GM18520 (cell line): ENCODE measurements around the gene RDM1.

ENCODE experiments used
- ATAC-seq: cut with Tn5 transposase; IDR thresholded peaks from one replicate; pipeline ENCODE4 v1.9.1; 2021; ENCODE audit not compliant: unreplicated experiment

Gene RDM1

GRCh38 chr17:35934760-35935159 is 4.2 kb upstream of the RDM1 start:
- no peak for ATAC-seq

- no peak for ATAC-seq
These were observed 2.0 kb upstream of the RDM1 start for GRCh38 chr17:35932586-35932985.

- no peak for ATAC-seq
These were observed 1.3 kb upstream of the RDM1 start for GRCh38 chr17:35931794-35932425.

- no peak for ATAC-seq
These were observed 2.9 kb downstream of the RDM1 start for GRCh38 chr17:35927714-35928113.

- ATAC-seq = no peak
These were observed 6.9 kb downstream of the RDM1 start for GRCh38 chr17:35923609-35924114.

- ATAC-seq = no peak
These were observed 10.3 kb downstream of the RDM1 start for GRCh38 chr17:35920229-35920628.

GRCh38 chr17:35918665-35919064 is 11.9 kb downstream of the RDM1 start:
- no peak for ATAC-seq

GRCh38 chr17:35917519-35918213 is 12.9 kb downstream of the RDM1 start:
- no peak for ATAC-seq

GRCh38 chr17:35915153-35915964 is 15.2 kb downstream of the RDM1 start:
- ATAC-seq = no peak

- no peak for ATAC-seq
These were observed 16.2 kb downstream of the RDM1 start for GRCh38 chr17:35914354-35914753.

- no peak for ATAC-seq
These were observed 17.0 kb downstream of the RDM1 start for GRCh38 chr17:35913609-35914008.

GRCh38 chr17:35912942-35913341 is 17.6 kb downstream of the RDM1 start:
- ATAC-seq = no peak

GRCh38 chr17:35912339-35912912 is 18.1 kb downstream of the RDM1 start:
- ATAC-seq = no peak

- no peak for ATAC-seq
These were observed 21.2 kb downstream of the RDM1 start for GRCh38 chr17:35909408-35909807.

GRCh38 chr17:35907691-35908090 is 22.9 kb downstream of the RDM1 start:
- ATAC-seq = no peak

- ATAC-seq = no peak
These were observed 23.5 kb downstream of the RDM1 start for GRCh38 chr17:35906926-35907637.

- no peak for ATAC-seq
These were observed 24.2 kb downstream of the RDM1 start for GRCh38 chr17:35906191-35906925.

GRCh38 chr17:35903451-35903850 is 27.1 kb downstream of the RDM1 start:
- ATAC-seq = no peak

- ATAC-seq = no peak
These were observed 28.9 kb downstream of the RDM1 start for GRCh38 chr17:35901631-35902175.
